Measurements from ENCODE around the gene ITFG1. TPM values are rescaled to one million over a fixed set of nuclear protein-coding genes. Genes with fewer than 3 reads are reported as not detected.
A peak's percentile ranks its signal among the peaks of the same experiment; 100 is the strongest.
"Not testable (repeated sequence)": the region's sequence is repeated elsewhere in the genome, so short reads cannot be mapped to it uniquely, and the experiment has no call there.

ITFG1 gene
- total RNA-seq, 1 donor from 2014 or later: 41.3 TPM

DNA sequence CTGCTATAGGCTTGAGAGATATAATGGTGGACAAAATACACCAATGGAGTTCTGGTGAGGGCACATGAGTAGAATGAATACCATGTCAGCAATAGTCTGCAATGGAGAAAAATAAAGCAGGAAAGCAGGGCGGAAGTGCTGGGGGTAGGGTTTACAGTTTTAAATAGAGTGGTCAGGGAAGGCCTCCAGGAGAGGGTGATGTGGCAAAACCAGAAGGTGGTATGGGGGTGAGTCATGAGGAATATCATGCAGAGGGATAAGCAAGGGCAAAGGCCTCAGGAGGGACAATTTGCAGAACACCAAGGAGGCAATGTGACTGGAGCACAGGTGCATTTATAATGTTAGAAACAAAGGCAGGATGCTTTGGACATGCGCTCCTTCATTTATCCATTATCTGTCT, 102.0 kb downstream of the ITFG1 start:
- Mint-ChIP-seq H3K9me3 (ENCODE audit: low read depth) (peaks cover 11% of the 10 kb centered on the region), H3K27me3 (no peaks in the 10 kb centered on the region), H3K36me3 (ENCODE audit: insufficient read depth) (peaks cover 11% of the 10 kb centered on the region), H3K4me3 (ENCODE audit: low read depth) (no peak overlapping the region), H3K4me1 (ENCODE audit: low read depth) (no peaks in the 10 kb centered on the region), H3K27ac (no peak overlapping the region)
- DNase-seq (ENCODE audit: low spot score, unreplicated experiment): no peak
- no peak for TF ChIP-seq CTCF (IDR thresholded peaks at IDR 0.05; ENCODE audit: unreplicated experiment)

GRCh38 chr16:47349029-47349428, 111.8 kb downstream of the ITFG1 start:
- not testable (repeated sequence) for DNase-seq (ENCODE audit: low spot score, unreplicated experiment); H3K27me3 Mint-ChIP-seq; H3K4me1 Mint-ChIP-seq (ENCODE audit: low read depth); H3K4me3 Mint-ChIP-seq (ENCODE audit: low read depth); H3K27ac Mint-ChIP-seq
- Mint-ChIP-seq H3K9me3 (ENCODE audit: low read depth) (peaks cover 52% of the 10 kb centered on the region), H3K36me3 (ENCODE audit: insufficient read depth) (peaks cover 63% of the 10 kb centered on the region)

- not testable (repeated sequence) for H3K4me1 Mint-ChIP-seq (ENCODE audit: low read depth); H3K27ac Mint-ChIP-seq; DNase-seq (ENCODE audit: low spot score, unreplicated experiment); H3K4me3 Mint-ChIP-seq (ENCODE audit: low read depth); H3K27me3 Mint-ChIP-seq
- Mint-ChIP-seq H3K36me3 (ENCODE audit: insufficient read depth) (peaks cover 54% of the 10 kb centered on the region), H3K9me3 (ENCODE audit: low read depth) (peaks cover 43% of the 10 kb centered on the region)
Observed at GRCh38 chr16:47347021-47347696, 113.7 kb downstream of the ITFG1 start.

- Mint-ChIP-seq H3K4me3 (ENCODE audit: low read depth) (no peak overlapping the region), H3K27ac (no peak overlapping the region), H3K9me3 (ENCODE audit: low read depth) (peaks cover 36% of the 10 kb centered on the region), H3K27me3 (no peaks in the 10 kb centered on the region), H3K36me3 (ENCODE audit: insufficient read depth) (peaks cover 34% of the 10 kb centered on the region), H3K4me1 (ENCODE audit: low read depth) (no peaks in the 10 kb centered on the region)
- DNase-seq (ENCODE audit: low spot score, unreplicated experiment): no peak
- no peak for TF ChIP-seq CTCF (IDR thresholded peaks at IDR 0.05; ENCODE audit: unreplicated experiment)
Observed at GRCh38 chr16:47342055-47342454, 118.8 kb downstream of the ITFG1 start.

- not testable (repeated sequence) for H3K36me3 Mint-ChIP-seq (ENCODE audit: insufficient read depth); H3K4me1 Mint-ChIP-seq (ENCODE audit: low read depth); H3K4me3 Mint-ChIP-seq (ENCODE audit: low read depth); H3K9me3 Mint-ChIP-seq (ENCODE audit: low read depth); H3K27ac Mint-ChIP-seq; H3K27me3 Mint-ChIP-seq; DNase-seq (ENCODE audit: low spot score, unreplicated experiment)
Observed at GRCh38 chr16:47330562-47330961, 130.3 kb downstream of the ITFG1 start.

GRCh38 chr16:47324309-47324708, 136.6 kb downstream of the ITFG1 start:
- not testable (repeated sequence) for DNase-seq (ENCODE audit: low spot score, unreplicated experiment); H3K9me3 Mint-ChIP-seq (ENCODE audit: low read depth); H3K27me3 Mint-ChIP-seq; H3K4me1 Mint-ChIP-seq (ENCODE audit: low read depth); H3K4me3 Mint-ChIP-seq (ENCODE audit: low read depth); H3K36me3 Mint-ChIP-seq (ENCODE audit: insufficient read depth)
- H3K27ac Mint-ChIP-seq: peak overlapping the region; percentile 19

- no peaks in the 10 kb centered on the region for H3K27me3 Mint-ChIP-seq
- H3K36me3 Mint-ChIP-seq (ENCODE audit: insufficient read depth): peaks cover 6% of the 10 kb centered on the region
- no peak for TF ChIP-seq CTCF (IDR thresholded peaks at IDR 0.05; ENCODE audit: unreplicated experiment)
- H3K4me1 Mint-ChIP-seq (ENCODE audit: low read depth): no peaks in the 10 kb centered on the region
- DNase-seq (ENCODE audit: low spot score, unreplicated experiment): no peak
- H3K27ac Mint-ChIP-seq: no peak overlapping the region
- peaks cover 4% of the 10 kb centered on the region for H3K9me3 Mint-ChIP-seq (ENCODE audit: low read depth)
- H3K4me3 Mint-ChIP-seq (ENCODE audit: low read depth): no peak overlapping the region
Observed at GRCh38 chr16:47323241-47323640, 137.6 kb downstream of the ITFG1 start.
